Heart left ventricle (tissue), 13 donors: ENCODE results near the gene NR1I2.

ENCODE experiments used
- CTCF ChIP-seq, 12 donors: fragments of 200-600 bp; sonication (generic) in 4 of 12; IDR thresholded peaks; one replicate each; pipeline versions ENCODE4 v1.5.0 to v1.8.0; 2018 to 2022; ENCODE audit warnings: antibody characterized with exemption in 12 of 12, mild to moderate bottlenecking in 5 of 12
- POLR2A ChIP-seq, 2 donors: fragments of 450-650 bp; IDR thresholded peaks; one replicate each; pipeline ENCODE4 v1.6.1; 2017; ENCODE audit warnings: antibody characterized with exemption in 2 of 2, mild to moderate bottlenecking in 2 of 2, moderate library complexity in 2 of 2
- donor health status: ischemic (EF 13 %, LVEDD 7.1; RV severe dilation, severe dysfunction).
- donor health status: DM: no; HTN: yes; CAD: no.
- donor health status: DM: no; HTN: no; CAD: no.
- donor health status: ischemic (EF 25% LVEDD 6.9; RV normal size, moderate dysfunction).
- donor health status: ischemic (EF 25% LVEDD 5.7; RV mildly dilated, moderate dysfunction).
- donor health status: ischemic (EF 35%, LVEDD 5.7; RV mildly dilated, moderate dysfunction).
- donor health status: nonischemic (EF 11% LVEDD 7.7; RV severe dilation, severe dysfunction).
- donor health status: DM: yes; HTN: yes; CAD: no.
- donor health status: PGD.
- donor health status: ischemic (EF 29% LVEDD 5.4; RV normal size, mild dysfunction).
- donor health status: nonischemic (EF 23%, LVEDD 6.1; RV moderate dilation, normal function).

DNA sequence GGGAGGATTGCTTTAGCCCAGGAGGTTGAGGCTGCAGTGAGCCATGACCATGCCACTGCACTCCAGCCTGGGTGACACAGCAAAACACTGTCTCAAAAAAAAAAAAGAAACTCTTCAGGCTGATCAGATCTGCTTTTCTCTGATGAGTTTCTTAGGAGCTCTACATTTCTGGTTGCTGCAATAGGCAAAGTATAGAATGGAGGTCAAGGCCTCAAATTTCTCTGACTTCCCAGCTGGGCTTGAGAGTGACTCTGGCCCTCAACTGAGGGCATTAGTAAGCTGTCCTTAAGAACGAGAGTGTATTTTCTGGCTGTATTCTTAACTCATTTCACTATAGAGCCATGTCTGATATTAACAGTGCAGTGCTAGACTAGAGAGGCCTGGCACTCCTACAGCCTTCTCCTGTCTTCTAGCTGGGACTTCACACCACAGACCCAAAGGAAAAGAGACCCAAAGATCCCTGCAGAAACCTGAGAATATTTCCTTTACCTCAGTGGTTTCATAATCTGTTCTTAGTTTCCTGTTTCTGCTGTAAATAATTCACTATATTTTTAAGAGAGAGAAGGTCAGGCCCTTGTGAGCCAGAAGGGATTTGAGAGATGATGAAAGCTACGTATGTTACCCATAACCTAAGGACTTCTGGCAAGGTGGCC, 2.0 kb upstream of the NR1I2 start:
- TF ChIP-seq CTCF (IDR thresholded peaks at IDR 0.05) (no peak), POLR2A (IDR thresholded peaks at IDR 0.05) (no peak)
